Body of pancreas (tissue), 4 donors: ENCODE measurements around the gene ASS1. TPM values are rescaled to one million over a fixed set of nuclear protein-coding genes. Genes with fewer than 3 reads are reported as not detected.

Source experiments
- ATAC-seq: fragments of 150-250 bp; one replicate; pipeline ENCODE4 v1.9.1; 2016
- DNase-seq, 4 donors: peaks; one replicate each; pipeline ENCODE4 v3.0.0-alpha.2; 2019
- H3K27ac ChIP-seq, 4 donors: fragments of 200-600 bp; sonication (generic); 1 replicate in 3 of 4; 2 replicates in 1 of 4; pipeline versions ENCODE4 v1.5.1 to v1.6.1; 2016 to 2019; ENCODE audit warnings: mild to moderate bottlenecking in 1 of 4, mixed read lengths in 1 of 4, moderate library complexity in 1 of 4
- H3K27me3 ChIP-seq, 2 donors: fragments of 200-600 bp; sonication (generic); one replicate each; pipeline ENCODE4 v1.6.0; 2016; ENCODE audit warnings: mild to moderate bottlenecking in 1 of 2
- H3K36me3 ChIP-seq, 2 donors: fragments of 200-600 bp; sonication (generic); replicated peaks in 1 of 2; 2 replicates each; pipeline ENCODE4 v1.5.1; 2016; ENCODE audit warnings: low read depth in 2 of 2; ENCODE audit not compliant: insufficient read depth in 1 of 2
- H3K4me1 ChIP-seq: fragments of 200-600 bp; sonication (generic); one replicate; pipeline ENCODE4 v1.6.0; 2016
- H3K4me3 ChIP-seq, 2 donors: fragments of 200-600 bp; sonication (generic); 1 replicate in 1 of 2; 2 replicates in 1 of 2; pipeline ENCODE4 v1.5.1; 2016 to 2019
- H3K9me3 ChIP-seq, 3 donors: fragments of 200-600 bp; sonication (generic); 1 replicate in 2 of 3; 2 replicates in 1 of 3; pipeline ENCODE4 v1.5.1; 2016
- CTCF ChIP-seq, 7 experiments: fragments of 450-650 bp in 4 of 7; fragments of 200-600 bp in 3 of 7; sonication (generic) in 3 of 7; IDR thresholded peaks; one replicate each; pipeline ENCODE4 v1.5.1; 2016 to 2019; ENCODE audit warnings: antibody characterized with exemption in 7 of 7
- POLR2A ChIP-seq, 3 donors: fragments of 450-650 bp; IDR thresholded peaks; one replicate each; pipeline ENCODE4 v1.6.1; 2016; ENCODE audit warnings: antibody characterized with exemption in 3 of 3, mild to moderate bottlenecking in 2 of 3
- WGBS, 2 donors: methylation state at CpG; one replicate each; pipeline ENCODE4 v1.1.5; 2017; 5-methylcytosine and 5-hydroxymethylcytosine counted together
- intact Hi-C: fragments of 100-400 bp; cut with DNase I; formaldehyde crosslinking; loops from one replicate; pipeline ENCODE4 v1.15.1; 2023
- total RNA-seq, 2 donors: library from RNA; depleted of rRNA; stranded (reverse); fragments of >200 nt; gene quantifications; one replicate each; pipeline ENCODE4 v1.1.0, GENCODE V29; 2016

ASS1 gene
- total RNA-seq, 2 donors from 2014 or later, result 31.6 to 120 TPM

GRCh38 chr9:130405657-130406257, 39.0 kb upstream of the ASS1 start:
- Histone ChIP-seq H3K4me3 (no peak overlapping the region), H3K27ac (no peak overlapping the region), H3K4me1 (no peaks in the 10 kb centered on the region), H3K36me3 (no peaks in the 10 kb centered on the region), H3K9me3 (no peaks in the 10 kb centered on the region), H3K27me3 (no peaks in the 10 kb centered on the region)
- intact Hi-C loops, result no loop called here
- WGBS, 2 donors, result 90 to 91% methylated on average over 17 to 20 of the region's 22 CpGs
- ATAC-seq (no peak), DNase-seq (no peak)
- TF ChIP-seq CTCF (IDR thresholded peaks at IDR 0.05), result no peak
- TF ChIP-seq POLR2A (IDR thresholded peaks at IDR 0.05), result no peak

- WGBS, 2 donors, result 83% methylated on average over 6 to 10 of the region's 10 CpGs
- Histone ChIP-seq H3K4me3 (no peak overlapping the region), H3K9me3 (no peaks in the 10 kb centered on the region), H3K36me3 (no peaks in the 10 kb centered on the region), H3K27ac (no peak overlapping the region), H3K4me1 (no peaks in the 10 kb centered on the region), H3K27me3 (no peaks in the 10 kb centered on the region)
- DNase-seq (no peak), ATAC-seq (no peak)
- TF ChIP-seq CTCF (IDR thresholded peaks at IDR 0.05) (no peak), POLR2A (IDR thresholded peaks at IDR 0.05) (no peak)
- intact Hi-C loops, result no loop called here
Observed at GRCh38 chr9:130406278-130406895, 38.4 kb upstream of the ASS1 start.

GRCh38 chr9:130407916-130408663, 36.7 kb upstream of the ASS1 start:
- Histone ChIP-seq H3K9me3 (no peaks in the 10 kb centered on the region), H3K27ac (no peak overlapping the region), H3K36me3 (no peaks in the 10 kb centered on the region), H3K4me3 (no peak overlapping the region), H3K4me1 (no peaks in the 10 kb centered on the region), H3K27me3 (no peaks in the 10 kb centered on the region)
- intact Hi-C loops, result no loop called here
- ATAC-seq (no peak), DNase-seq (no peak)
- WGBS, 2 donors, result 71 to 79% methylated on average over 8 to 9 of the region's 9 CpGs
- TF ChIP-seq CTCF (IDR thresholded peaks at IDR 0.05), result no peak
- TF ChIP-seq POLR2A (IDR thresholded peaks at IDR 0.05), result no peak

GRCh38 chr9:130408669-130409068, 36.1 kb upstream of the ASS1 start:
- ATAC-seq (no peak), DNase-seq (no peak)
- WGBS, 2 donors, result 61 to 84% methylated on average over 3 to 9 of the region's 9 CpGs
- H3K4me3 ChIP-seq, result no peak overlapping the region
- no peaks in the 10 kb centered on the region for H3K27me3 ChIP-seq
- no peaks in the 10 kb centered on the region for H3K9me3 ChIP-seq
- no peak overlapping the region for H3K27ac ChIP-seq
- no peaks in the 10 kb centered on the region for H3K36me3 ChIP-seq
- no peaks in the 10 kb centered on the region for H3K4me1 ChIP-seq
- intact Hi-C loops, result no loop called here
- no peak for TF ChIP-seq POLR2A (IDR thresholded peaks at IDR 0.05)
- no peak for TF ChIP-seq CTCF (IDR thresholded peaks at IDR 0.05)
